Hypothalamus (tissue), 51 donors: ENCODE measurements around the gene TAAR5.
"Not testable (repeated sequence)": the region's sequence is repeated elsewhere in the genome, so short reads cannot be mapped to it uniquely, and the experiment has no call there.

Experiments used
- DNase-seq, 51 donors: peaks; one replicate each; lab custom pipeline; 2025; lab: John Stamatoyannopoulos, UW

The TAAR5 gene

GRCh38 chr6:132571774-132572173 is 17.8 kb downstream of the TAAR5 start:
- no peak for DNase-seq

- DNase-seq = peak in 34 of 51 donors; percentile 3 to 68 (median 28)
These were observed 19.2 kb downstream of the TAAR5 start, which contains the start of gene TAAR6 for GRCh38 chr6:132570221-132570777. TAAR6 (plus strand) TSS chr6:132570322; CDS start chr6:132570322, 0 bp downstream.

- DNase-seq = peak in 32 of 51 donors; percentile 1 to 80 (median 38)
These were observed 20.4 kb downstream of the TAAR5 start for GRCh38 chr6:132569170-132569569.

- DNase-seq = peak in 2 of 51 donors; percentile 5 to 26
These were observed 20.9 kb downstream of the TAAR5 start for GRCh38 chr6:132568611-132569010.

- peak in 1 of 51 donors; percentile 1 for DNase-seq
These were observed 22.0 kb downstream of the TAAR5 start for GRCh38 chr6:132567566-132567965.

GRCh38 chr6:132566404-132566803 is 23.1 kb downstream of the TAAR5 start:
- DNase-seq = no peak

GRCh38 chr6:132560087-132560486 is 29.5 kb downstream of the TAAR5 start:
- DNase-seq = not testable (repeated sequence)

GRCh38 chr6:132552372-132552771 is 37.2 kb downstream of the TAAR5 start, which contains the start of gene TAAR8:
TAAR8 (plus strand) TSS chr6:132552672; CDS start chr6:132552693, 21 bp downstream.
- no peak for DNase-seq

- DNase-seq = no peak
These were observed 38.3 kb downstream of the TAAR5 start for GRCh38 chr6:132551214-132551613.

- no peak for DNase-seq
These were observed 40.6 kb downstream of the TAAR5 start for GRCh38 chr6:132548746-132549463.

GRCh38 chr6:132544826-132545225 is 44.7 kb downstream of the TAAR5 start:
- DNase-seq = no peak
